Amniotic epithelial cell (primary cell): ENCODE results near the gene GPR42.
"Not testable (repeated sequence)": the region's sequence is repeated elsewhere in the genome, so short reads cannot be mapped to it uniquely, and the experiment has no call there.

Experiments used
- DNase-seq: peaks from one replicate; pipeline ENCODE4 v3.0.0-alpha.2; 2010; ENCODE audit warnings: low read depth

Gene GPR42

DNA sequence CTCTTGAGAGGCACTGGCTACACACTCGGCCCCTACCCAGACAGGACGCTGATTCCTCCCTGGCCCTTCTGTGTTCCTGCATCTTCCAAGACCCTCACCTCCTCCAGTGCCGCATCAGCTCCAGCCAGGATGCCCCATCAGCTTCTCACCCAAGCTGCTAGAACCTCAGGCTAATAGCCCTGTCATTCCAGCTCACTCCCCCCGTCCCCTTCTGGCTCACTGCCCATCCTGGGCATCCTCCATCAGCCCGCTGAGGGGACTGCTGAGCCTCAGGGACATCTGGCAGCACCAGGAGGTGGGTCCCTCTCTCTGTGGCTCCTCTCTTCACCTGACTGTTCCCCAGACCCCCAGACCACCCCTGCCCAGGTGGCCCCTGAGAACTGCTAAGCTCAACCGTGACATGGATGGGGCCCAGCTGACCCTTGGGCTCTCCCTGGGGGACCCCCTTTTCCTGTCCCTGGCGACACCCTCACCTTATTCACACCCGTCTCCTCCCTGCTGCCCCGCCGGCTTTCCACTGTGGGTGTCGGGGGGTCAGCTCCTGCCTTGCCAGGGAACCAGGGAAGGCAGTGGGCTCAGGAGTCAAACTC lies 7.8 kb upstream of the GPR42 start:
- DNase-seq, result no peak

DNA sequence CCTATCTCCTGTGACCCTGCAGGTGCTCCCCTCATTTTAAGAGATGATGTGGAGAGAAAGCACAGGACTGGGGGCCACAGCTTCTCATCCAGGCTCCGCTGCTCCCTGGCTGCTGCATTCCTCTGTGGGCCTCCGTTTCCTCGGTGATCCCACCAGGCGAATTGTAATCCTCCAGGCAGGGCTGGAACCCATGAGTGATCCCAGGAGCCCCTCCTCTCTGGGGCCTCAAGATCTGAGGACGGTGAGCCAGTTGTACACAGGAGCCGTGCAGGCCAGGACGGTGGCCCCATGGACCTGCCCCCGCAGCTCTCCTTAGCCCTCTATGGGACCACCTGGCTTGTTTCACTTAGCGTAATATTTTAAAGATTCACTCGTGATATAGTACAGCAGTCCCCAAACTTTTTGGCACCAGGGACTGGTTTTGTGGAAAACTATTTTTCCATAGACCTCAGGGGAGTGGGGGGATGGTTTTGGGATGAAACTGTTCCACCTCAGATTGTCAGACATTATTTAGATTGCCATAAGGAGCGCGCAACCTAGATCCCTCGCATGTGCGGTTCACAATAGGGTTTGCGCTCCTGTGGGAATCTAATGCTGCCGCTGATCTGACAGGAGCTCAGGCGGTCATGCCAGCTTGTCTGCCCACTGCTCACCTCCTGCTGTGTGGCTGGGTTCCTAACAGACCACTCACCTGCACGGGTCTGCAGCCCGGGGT lies 7.0 kb upstream of the GPR42 start:
- DNase-seq, result no peak

DNA sequence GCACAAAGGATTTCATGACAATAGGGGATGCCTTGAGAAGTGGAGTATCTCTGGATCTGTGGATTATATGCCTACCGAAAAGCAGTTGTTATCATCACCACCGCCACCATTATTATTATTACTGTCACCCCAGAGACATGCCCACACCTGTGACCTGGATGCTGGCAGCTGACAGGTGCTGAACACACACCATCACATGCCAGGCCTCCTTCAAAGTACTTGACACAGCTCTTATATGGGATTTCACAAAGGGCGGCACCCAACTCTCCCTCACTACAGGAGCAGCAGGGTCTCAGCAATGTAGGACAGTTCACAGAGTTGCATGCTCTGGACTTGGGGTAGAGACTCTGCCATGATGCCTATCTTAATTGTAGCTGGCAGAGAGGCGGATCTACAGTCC lies 5.6 kb upstream of the GPR42 start:
- DNase-seq, result no peak

DNA sequence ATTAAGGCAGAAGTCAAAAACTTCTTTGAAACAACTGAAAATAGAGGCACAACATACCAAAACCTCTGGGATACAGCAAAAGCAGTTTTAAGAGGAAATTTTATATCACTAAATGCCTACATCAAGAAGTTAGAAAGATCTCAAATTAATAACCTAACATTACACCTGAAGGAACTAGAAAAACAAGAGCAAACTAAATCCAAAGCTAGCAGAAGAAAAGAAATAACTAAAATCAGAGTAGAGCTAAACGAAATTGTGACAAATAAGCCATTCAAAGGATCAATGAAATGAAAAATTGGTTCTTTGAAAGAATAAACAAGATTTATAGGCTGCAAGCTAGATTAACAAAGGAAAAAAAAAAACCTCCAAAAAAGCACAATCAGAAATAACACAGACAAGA lies 2.5 kb upstream of the GPR42 start:
- no peak for DNase-seq

DNA sequence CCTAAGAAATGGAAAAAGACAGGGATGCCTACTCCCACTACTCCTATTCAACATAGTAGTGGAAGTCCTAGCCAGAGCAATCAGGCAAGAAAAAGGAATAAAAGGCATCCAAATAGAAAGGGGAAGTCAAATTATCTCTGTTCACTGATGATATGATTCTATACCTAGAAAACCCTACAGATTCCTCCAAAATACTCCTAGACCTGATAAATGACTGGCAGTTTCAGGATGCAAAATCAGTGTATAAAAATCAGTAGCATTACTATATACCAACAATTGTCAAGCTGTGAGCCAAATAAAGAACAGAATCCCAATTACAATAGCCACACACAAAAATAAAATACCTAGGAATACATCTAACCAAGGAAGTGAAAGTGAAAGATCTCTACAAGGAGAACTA lies 1.3 kb upstream of the GPR42 start:
- no peak for DNase-seq

DNA sequence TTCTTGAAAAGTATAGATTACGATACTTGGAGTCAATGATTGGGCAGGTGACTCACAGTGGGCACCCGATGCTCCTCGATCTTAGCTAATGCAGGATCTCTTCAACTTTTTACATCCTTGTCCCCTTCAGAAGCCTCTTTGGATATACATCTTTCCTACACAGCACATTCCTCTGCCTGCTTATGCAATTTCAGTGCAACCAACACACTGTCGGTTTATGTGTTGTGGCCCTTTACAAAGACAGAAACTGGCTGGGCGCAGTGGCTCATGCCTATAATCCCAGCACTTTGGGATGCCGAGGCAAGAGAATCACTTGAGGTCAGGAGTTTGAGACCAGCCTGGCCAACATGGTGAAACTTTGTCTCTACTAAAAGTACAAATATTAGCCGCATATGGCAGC lies 2.6 kb downstream of the GPR42 start:
- no peak for DNase-seq

DNA sequence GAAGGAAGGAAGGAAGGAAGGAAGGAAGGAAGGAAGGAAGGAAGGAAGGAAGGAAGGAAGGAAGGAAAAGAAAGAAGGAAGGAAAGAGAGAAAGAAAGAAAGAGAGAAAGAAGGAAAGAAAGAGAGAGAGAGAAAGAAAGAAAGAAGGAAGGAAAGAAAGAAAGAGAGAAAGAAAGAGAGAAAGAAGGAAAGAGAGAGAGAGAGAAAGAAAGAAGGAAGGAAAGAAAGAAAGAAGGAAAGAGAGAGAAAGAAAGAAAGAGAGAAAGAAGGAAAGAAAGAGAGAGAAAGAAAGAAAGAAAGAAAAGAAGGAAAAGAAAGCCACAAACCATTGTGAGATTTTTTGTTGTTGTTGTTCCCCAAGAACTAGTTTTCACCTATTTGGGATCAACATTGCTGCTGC lies 3.2 kb downstream of the GPR42 start:
- not testable (repeated sequence) for DNase-seq

DNA sequence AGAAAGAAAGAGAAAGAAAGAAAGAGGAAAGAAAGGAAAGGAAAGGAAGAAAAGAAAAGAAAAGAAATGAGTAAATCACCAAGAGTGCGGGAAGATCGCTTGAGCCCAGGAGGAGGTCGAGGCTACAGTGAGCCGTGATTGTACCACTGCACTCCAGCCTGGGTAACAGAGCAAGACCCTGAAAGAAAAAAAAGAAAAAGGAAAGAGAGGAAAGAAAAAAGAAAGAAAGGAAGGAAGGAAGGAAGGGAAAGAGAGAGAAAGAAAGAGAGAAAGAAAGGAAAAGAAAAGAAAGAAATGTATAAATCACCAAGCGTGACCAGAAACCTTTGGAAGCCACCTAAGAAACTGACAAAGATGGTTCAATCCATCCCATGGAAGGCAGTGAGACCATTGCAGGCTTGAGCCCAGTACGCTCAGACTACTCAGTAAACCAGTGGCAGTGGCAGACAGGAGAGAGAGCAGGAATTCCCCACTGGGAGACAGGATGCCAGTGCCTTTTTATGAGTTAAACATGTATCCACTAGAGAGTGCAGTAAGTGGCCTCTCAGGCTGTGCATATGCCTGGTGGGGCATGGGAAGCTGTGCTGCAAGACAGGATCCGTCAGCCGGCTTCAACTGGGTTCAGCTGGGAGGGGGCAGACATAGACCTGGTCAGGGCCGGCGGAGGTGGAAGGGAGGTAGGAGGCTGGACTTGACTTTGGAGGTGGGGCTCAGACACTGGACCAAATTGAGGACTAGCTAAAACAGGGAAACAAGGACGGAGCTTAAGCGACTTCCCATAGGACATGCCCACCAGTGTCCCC lies 4.8 kb downstream of the GPR42 start:
- no peak for DNase-seq

DNA sequence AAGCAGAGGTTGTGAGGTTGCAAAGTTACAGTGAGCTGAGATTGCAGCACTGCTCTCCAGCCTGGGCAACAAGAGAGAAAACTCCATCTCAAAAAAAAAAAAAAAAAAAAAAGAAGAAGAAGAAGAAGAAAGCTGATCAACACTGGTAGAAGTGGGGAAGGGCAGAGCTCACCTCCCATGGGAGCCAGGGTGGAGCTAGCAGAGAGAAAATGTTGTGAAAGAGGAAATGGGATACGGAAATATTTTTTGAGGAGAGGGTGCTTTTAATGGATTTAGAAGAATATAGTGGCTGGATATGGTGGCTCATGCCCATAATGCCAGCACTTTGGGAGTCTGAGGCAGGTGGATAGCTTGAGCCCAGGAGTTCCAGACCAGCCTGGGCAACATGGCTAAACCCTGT lies 6.8 kb downstream of the GPR42 start:
- DNase-seq, result no peak

DNA sequence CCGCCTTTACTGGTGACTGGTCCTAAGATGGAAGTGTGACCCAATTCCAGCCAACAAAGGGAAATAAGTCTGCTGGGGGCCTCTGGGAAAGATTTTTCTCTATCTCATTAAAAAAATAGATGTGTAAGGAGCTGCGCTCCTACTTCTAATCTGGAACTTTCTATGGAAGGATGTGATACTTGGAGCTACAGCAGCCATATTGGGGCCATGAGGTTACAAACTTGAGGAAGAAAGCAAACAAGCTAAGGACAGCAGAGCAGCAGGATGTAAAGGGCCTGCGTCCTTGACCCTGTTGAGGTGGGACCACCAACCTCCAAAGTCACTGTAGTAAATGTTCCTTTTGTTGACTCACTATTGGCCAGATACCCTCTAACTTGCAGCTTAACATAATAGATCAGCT lies 7.5 kb downstream of the GPR42 start:
- no peak for DNase-seq

DNA sequence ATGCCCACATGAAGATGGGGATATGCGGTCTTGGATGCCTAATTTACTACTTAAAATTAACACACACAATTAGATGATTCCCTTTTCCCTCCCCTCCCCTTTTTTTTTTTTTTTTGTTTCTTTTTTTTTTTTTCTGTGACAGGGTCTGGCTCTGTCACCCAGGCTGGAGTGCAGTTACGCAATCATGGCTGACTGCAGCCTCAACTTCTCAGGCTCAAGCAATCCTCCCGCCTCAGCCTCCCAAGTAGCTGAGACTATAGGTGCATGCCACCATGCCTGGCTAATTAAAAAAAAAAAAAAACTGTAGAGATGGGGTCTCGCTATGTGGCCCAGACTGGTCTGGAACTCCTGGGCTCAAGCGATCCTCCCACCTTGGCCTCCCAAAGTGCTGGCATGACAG lies 8.7 kb downstream of the GPR42 start:
- DNase-seq, result not testable (repeated sequence)

DNA sequence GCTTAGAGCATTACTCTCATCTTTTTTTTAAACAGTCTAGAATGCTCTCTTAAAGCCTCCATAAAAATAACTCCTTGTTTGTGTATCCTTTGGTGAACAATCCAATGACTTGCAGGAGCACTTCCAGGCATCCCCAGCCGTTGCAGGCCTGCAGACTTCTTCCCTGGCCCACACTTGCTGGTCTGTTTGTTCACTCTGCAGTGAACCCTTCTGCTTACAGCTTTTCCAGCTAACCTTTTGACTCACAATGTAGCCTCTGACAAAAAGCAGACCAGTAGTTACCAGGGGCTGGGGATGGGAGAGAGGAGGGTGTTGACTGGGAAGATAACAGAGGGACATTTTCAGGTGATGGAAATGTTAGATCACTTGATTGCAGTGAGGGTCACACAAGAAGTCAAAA lies 9.1 kb downstream of the GPR42 start:
- DNase-seq, result no peak

DNA sequence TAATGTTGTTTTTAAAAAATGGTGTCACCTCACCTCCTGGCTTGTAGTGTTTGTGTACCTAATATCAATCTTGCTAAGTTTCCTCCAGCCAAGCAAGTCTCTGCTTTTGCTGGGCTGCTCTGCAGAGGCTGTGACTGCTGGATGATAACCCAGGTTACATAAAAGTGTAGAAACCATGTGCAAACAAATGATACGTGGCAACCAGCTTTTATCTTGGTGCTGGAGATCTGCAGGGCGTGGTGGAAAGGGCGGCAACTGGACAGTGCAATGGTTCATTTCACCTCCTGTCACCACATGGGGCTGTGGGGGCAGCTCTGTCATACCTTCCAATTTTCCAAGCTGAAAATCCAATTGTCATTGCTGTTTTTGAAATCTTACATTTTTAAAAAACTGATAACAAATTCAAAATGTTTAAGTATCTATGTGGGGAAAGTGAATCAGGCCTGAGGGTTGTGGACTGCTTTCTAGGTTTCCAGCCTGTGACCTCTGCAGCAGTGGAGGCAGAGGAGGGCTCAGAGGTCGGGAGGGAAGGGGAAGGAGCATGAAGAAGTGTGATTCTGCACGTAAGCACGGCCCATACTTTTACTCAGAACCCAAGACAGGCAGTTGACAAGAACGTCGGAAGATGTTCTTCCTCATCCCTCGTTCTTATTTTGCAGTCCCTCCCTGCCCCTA lies 9.7 kb downstream of the GPR42 start:
- DNase-seq, result no peak

DNA sequence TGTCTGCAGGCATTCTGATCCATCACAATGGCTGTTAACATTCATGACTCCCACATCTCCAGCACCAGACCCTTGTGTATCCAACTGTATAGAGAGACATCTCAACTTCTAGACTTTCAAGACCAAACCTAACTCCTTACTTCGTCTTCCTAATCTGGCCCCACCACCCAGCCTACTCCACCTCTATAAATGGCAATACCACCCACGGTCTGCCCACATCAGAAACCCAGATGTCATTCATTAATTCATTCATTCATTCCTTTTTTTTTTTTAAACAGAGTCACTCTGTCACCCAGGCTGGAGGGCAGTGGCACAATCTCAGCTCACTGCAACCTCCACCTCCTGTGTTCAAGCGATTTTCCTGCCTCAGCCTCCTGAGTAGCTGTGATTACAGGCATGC lies 10.4 kb downstream of the GPR42 start:
- no peak for DNase-seq

DNA sequence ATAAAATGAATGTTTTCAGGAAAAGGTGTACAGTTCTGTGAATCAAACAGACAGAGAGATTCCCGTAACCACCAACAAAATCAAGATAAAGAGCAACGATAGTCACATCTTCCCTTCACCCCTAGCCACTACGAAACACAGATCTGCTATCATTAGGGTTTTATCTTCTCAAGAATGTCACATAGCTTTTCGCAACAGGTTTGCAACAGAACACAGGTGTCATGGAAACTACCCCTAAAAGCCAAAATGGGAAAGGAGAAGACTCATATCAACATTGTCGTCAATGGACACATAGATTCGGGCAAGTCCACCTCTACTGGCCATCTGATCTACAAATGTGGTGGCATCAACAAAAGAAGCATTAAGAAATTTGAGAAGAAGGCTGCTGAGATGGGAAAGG lies 11.1 kb downstream of the GPR42 start:
- no peak for DNase-seq

DNA sequence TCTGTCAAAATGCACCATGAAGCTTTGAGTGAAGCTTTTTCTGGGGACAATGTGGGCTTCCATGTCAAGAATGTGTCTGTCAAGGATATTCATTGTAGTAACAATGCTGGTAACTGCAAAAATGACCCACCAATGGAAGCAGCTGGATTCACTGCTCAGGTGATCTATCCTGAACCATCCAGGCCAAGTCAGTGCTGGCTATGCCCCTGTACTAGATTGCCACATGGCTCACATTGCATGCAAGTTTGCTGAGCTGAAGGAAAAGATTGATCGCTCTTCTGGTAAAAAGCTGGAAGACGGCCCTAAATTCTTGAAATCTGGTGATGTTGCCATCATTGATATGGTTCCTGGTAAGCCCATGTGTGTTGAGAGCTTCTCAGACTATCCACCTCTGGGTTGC lies 12.7 kb downstream of the GPR42 start:
- DNase-seq, result no peak

DNA sequence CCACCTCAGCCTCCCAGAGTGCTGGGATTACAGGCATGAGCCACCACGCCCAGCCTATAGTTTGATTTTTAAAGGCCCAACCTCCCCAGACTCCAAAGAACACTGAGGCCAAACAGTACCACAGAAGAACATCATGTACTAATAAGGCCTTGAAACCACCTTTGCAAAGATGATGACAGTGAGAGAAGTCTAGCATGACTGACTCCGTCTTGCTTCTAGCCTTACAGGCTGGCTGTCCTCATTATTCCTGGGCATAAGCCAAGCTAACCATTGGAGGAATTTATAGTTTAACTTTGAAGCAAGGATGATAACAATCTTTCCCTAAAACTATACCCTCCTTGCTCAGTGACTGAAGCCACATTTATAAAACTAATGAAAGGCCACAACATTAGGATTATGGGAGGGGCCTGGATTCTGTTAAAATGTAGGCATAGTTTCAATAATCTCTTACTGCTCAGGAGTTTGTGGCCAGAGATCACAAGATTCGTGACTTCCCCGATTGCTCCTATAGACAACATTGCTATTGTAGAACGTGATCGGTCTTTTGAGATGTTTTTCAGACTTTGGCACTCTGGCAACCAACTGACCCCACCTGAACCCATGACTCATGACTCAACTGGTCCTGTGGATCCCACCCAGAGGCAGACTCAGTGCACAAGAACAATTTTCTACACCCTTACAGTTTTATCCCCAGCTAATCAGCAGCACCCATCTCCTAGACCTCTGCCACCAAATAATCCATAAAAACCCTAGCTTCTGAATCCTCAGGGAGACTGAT lies 17.6 kb downstream of the GPR42 start:
- DNase-seq, result no peak

DNA sequence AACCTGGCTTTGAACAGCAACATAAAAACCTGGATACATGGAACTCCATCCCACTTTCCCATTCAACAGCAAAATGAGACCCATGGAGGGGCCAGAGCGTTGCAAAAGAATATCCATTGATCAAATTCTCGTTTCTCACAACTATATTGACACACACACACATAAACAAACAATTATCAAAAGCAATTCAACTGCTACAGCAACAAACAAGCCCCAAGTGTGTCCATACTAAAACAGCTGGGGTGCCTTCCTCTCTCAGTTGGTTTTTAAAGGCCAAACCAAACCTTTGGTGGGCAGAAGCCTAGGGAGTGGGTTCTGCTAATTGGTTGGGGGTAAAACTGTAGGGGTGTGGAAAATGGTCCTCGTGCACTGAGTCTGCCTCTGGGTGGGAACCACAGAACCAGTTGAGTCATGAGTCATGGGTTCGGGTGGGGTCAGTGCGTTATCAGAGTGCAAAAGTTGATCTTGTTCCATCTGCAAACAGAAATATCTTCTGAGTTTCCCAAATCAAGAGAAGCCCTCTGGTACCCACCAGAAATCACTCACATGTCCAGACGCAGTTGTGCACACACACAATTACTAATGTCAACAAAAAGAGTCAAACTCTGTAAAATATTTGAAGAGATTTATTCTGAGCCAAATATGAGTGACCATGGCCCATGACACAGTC lies 18.5 kb downstream of the GPR42 start:
- DNase-seq, result no peak

DNA sequence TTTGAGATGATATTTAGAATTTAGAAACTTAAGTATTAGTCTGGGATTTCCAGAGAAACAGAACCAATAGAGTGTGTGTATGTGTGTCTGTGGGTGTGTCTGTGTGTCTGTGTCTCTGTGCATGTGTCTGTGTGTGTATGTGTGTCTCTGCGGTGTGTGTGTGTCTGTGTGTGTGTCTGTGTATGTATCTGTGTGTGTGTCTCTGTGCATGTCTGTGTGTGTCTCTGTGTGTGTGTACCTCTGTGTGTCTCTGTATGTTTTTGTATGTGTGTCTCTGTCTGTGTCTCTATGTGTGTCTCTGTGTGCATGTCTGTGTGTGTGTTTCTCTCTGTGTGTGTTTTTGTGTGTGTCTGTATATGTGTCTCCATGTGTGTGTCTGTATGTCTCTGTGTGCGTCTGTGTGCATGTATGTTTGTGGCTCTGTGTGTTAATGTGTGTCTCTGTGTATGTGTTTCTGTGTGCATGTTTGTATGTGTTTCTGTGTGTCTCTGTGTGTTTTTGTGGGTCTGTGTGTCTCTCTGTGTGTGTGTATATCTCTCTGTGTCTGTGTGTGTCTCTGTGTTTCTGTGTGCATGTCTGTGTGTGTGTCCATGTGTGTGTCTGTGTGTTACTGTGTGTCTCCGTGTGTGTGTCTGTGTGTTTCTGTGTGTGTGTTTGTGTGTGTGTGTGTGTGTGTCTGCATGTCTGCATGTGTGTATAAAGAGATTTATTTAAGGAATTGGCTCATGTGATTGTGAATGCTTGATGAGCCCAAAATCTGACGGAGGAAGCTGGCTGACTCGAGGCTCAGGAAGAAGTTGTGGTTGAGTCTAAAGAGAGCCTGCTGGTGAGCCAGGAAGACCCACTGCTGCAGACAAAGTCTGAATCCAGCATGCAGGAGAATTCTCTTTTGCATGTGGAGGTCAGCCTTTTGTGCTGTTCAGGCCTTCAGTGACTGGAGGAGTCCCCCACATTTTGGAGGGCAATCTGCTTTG lies 22.2 kb downstream of the GPR42 start:
- DNase-seq, result no peak
